Measurements from ENCODE around the gene CPTP.

Gene CPTP

GRCh38 chr1:1320666-1321448 is 3.7 kb upstream of the CPTP start:
- DNase-seq = no peak

- no peak for DNase-seq
Observed at GRCh38 chr1:1321477-1321876, 3.1 kb upstream of the CPTP start.

- no peak for DNase-seq
Observed at GRCh38 chr1:1322418-1322817, 2.2 kb upstream of the CPTP start.

GRCh38 chr1:1322952-1323351 is 1.6 kb upstream of the CPTP start:
- DNase-seq = no peak

GRCh38 chr1:1324084-1324523 is 498 bp upstream of the CPTP start:
- no peak for DNase-seq

GRCh38 chr1:1325288-1326074 is 879 bp downstream of the CPTP start:
- DNase-seq = peak in 1 of 3 donors; percentile 31

GRCh38 chr1:1326075-1326605 is 1.5 kb downstream of the CPTP start:
- DNase-seq = no peak

GRCh38 chr1:1327291-1327690 is 2.7 kb downstream of the CPTP start:
- DNase-seq = no peak

GRCh38 chr1:1328254-1328653 is 3.7 kb downstream of the CPTP start:
- DNase-seq = no peak

- DNase-seq = no peak
Observed at GRCh38 chr1:1329304-1330210, 5.0 kb downstream of the CPTP start.

GRCh38 chr1:1330366-1331067 is 5.9 kb downstream of the CPTP start:
- DNase-seq = no peak

GRCh38 chr1:1331068-1331965 is 6.7 kb downstream of the CPTP start, which contains the start of gene TAS1R3:
Gene TAS1R3, plus strand, starts transcription at chr1:1331280. Its CDS starts 66 bp downstream, at chr1:1331346.
- DNase-seq = no peak

- DNase-seq = no peak
Observed at GRCh38 chr1:1332031-1332755, 7.6 kb downstream of the CPTP start.

GRCh38 chr1:1332774-1333480 is 8.3 kb downstream of the CPTP start:
- no peak for DNase-seq

- DNase-seq = no peak
Observed at GRCh38 chr1:1333551-1334241, 9.1 kb downstream of the CPTP start.

- no peak for DNase-seq
Observed at GRCh38 chr1:1334835-1335234, 10.2 kb downstream of the CPTP start.

- DNase-seq = no peak
Observed at GRCh38 chr1:1335283-1335682, 10.7 kb downstream of the CPTP start.

- DNase-seq = no peak
Observed at GRCh38 chr1:1335792-1336248, 11.2 kb downstream of the CPTP start.

- no peak for DNase-seq
Observed at GRCh38 chr1:1336446-1336845, 11.8 kb downstream of the CPTP start.
